Gastroesophageal sphincter (tissue), 4 donors: ENCODE measurements around the gene SMPX. TPM values are rescaled to one million over a fixed set of nuclear protein-coding genes. Genes with fewer than 3 reads are reported as not detected.

Source experiments
- ATAC-seq: fragments of 150-250 bp; one replicate; pipeline ENCODE4 v1.9.1; 2016; ENCODE audit warnings: mild to moderate bottlenecking, moderate library complexity
- H3K27ac ChIP-seq, 4 donors: fragments of 200-600 bp; sonication (generic) in 3 of 4; 1 replicate in 3 of 4; 2 replicates in 1 of 4; pipeline ENCODE4 v1.5.1; 2016 to 2019
- H3K27me3 ChIP-seq: fragments of 200-600 bp; sonication (generic); one replicate; pipeline ENCODE4 v1.5.1; 2019
- H3K36me3 ChIP-seq, 2 donors: fragments of 200-600 bp; sonication (generic); one replicate each; pipeline ENCODE4 v1.5.1; 2019; ENCODE audit warnings: control low read depth in 1 of 2
- H3K4me1 ChIP-seq, 3 donors: fragments of 200-600 bp; sonication (generic); 1 replicate in 2 of 3; 2 replicates in 1 of 3; pipeline ENCODE4 v1.5.1; 2016 to 2019; ENCODE audit warnings: control low read depth in 2 of 3
- H3K4me3 ChIP-seq, 2 donors: fragments of 200-600 bp; sonication (generic); one replicate each; pipeline ENCODE4 v1.5.1; 2019; ENCODE audit warnings: mild to moderate bottlenecking in 1 of 2, moderate library complexity in 1 of 2
- H3K9me3 ChIP-seq, 3 donors: fragments of 200-600 bp; sonication (generic); one replicate each; pipeline ENCODE4 v1.5.1; 2017 to 2019; ENCODE audit warnings: control low read depth in 2 of 3
- CTCF ChIP-seq, 4 experiments: fragments of 200-600 bp in 2 of 4; fragments of 450-650 bp in 2 of 4; sonication (generic) in 1 of 4; IDR thresholded peaks; one replicate each; pipeline ENCODE4 v1.5.1; 2017 to 2019; ENCODE audit warnings: antibody characterized with exemption in 4 of 4, mild to moderate bottlenecking in 2 of 4, moderate library complexity in 2 of 4
- EP300 ChIP-seq: sonication (generic); formaldehyde crosslinking; IDR thresholded peaks from one replicate; pipeline ENCODE4 v1.6.1; 2017; ENCODE audit warnings: antibody characterized with exemption, mild to moderate bottlenecking
- POLR2A ChIP-seq, 2 donors: fragments of 450-650 bp; IDR thresholded peaks; one replicate each; pipeline ENCODE4 v1.6.1; 2017; ENCODE audit warnings: antibody characterized with exemption in 2 of 2, mild to moderate bottlenecking in 2 of 2, moderate library complexity in 1 of 2
- POLR2AphosphoS5 ChIP-seq: sonication (generic); formaldehyde crosslinking; IDR thresholded peaks from one replicate; pipeline ENCODE4 v1.6.1; 2017; ENCODE audit warnings: antibody characterized with exemption
- WGBS, 2 donors: methylation state at CpG; one replicate each; pipeline ENCODE4 v1.1.5; 2018; ENCODE audit warnings: low coverage in 1 of 2; 5-methylcytosine and 5-hydroxymethylcytosine counted together
- total RNA-seq, 4 donors: library from RNA; depleted of rRNA; stranded (reverse); fragments of >200 nt; gene quantifications; one replicate each; pipeline ENCODE4 v1.1.0, GENCODE V29; 2016

Gene SMPX
- total RNA-seq, 4 donors from 2014 or later, result 14.8 to 32.5 (median 29.0) TPM

- Histone ChIP-seq H3K4me3 (no peak overlapping the region), H3K36me3 (no peaks in the 10 kb centered on the region), H3K9me3 (no peaks in the 10 kb centered on the region), H3K27ac (no peak overlapping the region), H3K27me3 (no peaks in the 10 kb centered on the region), H3K4me1 (peaks cover 0 to 15% (median 0%) of the 10 kb centered on the region in 3 donors)
- TF ChIP-seq EP300 (no peak), POLR2A (IDR thresholded peaks at IDR 0.05) (no peak), POLR2AphosphoS5 (no peak), CTCF (IDR thresholded peaks at IDR 0.05) (peak; percentile 20 to 54 (median 37))
- no peak for ATAC-seq
- 25 to 75% methylated on average over 1 to 4 of the region's 4 CpGs for WGBS, 2 donors
Observed at GRCh38 chrX:21745756-21746155, 12.2 kb downstream of the SMPX start.

GRCh38 chrX:21744721-21745120 is 13.2 kb downstream of the SMPX start:
- WGBS, 2 donors, result 57 to 88% methylated on average over 1 of the region's 1 CpG
- H3K4me3 ChIP-seq, result no peak overlapping the region
- H3K4me1 ChIP-seq, result peaks cover 0 to 22% (median 0%) of the 10 kb centered on the region in 3 donors
- TF ChIP-seq CTCF (IDR thresholded peaks at IDR 0.05) (no peak), POLR2A (IDR thresholded peaks at IDR 0.05) (no peak), POLR2AphosphoS5 (no peak), EP300 (no peak)
- no peak for ATAC-seq
- no peaks in the 10 kb centered on the region for H3K9me3 ChIP-seq
- H3K36me3 ChIP-seq, result no peaks in the 10 kb centered on the region
- H3K27ac ChIP-seq, result no peak overlapping the region
- no peaks in the 10 kb centered on the region for H3K27me3 ChIP-seq

GRCh38 chrX:21744060-21744459 is 13.9 kb downstream of the SMPX start:
- no peak for TF ChIP-seq POLR2A (IDR thresholded peaks at IDR 0.05)
- TF ChIP-seq CTCF (IDR thresholded peaks at IDR 0.05), result no peak
- TF ChIP-seq POLR2AphosphoS5, result no peak
- TF ChIP-seq EP300, result no peak
- Histone ChIP-seq H3K27ac (no peak overlapping the region), H3K36me3 (no peaks in the 10 kb centered on the region), H3K27me3 (no peaks in the 10 kb centered on the region), H3K4me1 (peaks cover 0 to 22% (median 0%) of the 10 kb centered on the region in 3 donors), H3K4me3 (no peak overlapping the region), H3K9me3 (no peaks in the 10 kb centered on the region)
- ATAC-seq, result no peak
- 80 to 86% methylated on average over 2 to 3 of the region's 3 CpGs for WGBS, 2 donors

GRCh38 chrX:21741869-21742701 is 15.8 kb downstream of the SMPX start:
- Histone ChIP-seq H3K27me3 (no peaks in the 10 kb centered on the region), H3K4me3 (no peak overlapping the region), H3K36me3 (no peaks in the 10 kb centered on the region), H3K4me1 (peaks cover 0 to 15% (median 0%) of the 10 kb centered on the region in 3 donors), H3K27ac (no peak overlapping the region), H3K9me3 (no peaks in the 10 kb centered on the region)
- TF ChIP-seq POLR2AphosphoS5 (no peak), CTCF (IDR thresholded peaks at IDR 0.05) (no peak), EP300 (no peak), POLR2A (IDR thresholded peaks at IDR 0.05) (no peak)
- no peak for ATAC-seq
- WGBS, 2 donors, result 45 to 56% methylated on average over 4 to 5 of the region's 6 CpGs

- no peak overlapping the region for H3K27ac ChIP-seq
- no peak for TF ChIP-seq POLR2AphosphoS5
- no peak for TF ChIP-seq POLR2A (IDR thresholded peaks at IDR 0.05)
- no peak for TF ChIP-seq CTCF (IDR thresholded peaks at IDR 0.05)
- no peak for TF ChIP-seq EP300
- no peaks in the 10 kb centered on the region for H3K27me3 ChIP-seq
- no peak overlapping the region for H3K4me3 ChIP-seq
- no peaks in the 10 kb centered on the region for H3K36me3 ChIP-seq
- no peaks in the 10 kb centered on the region for H3K9me3 ChIP-seq
- ATAC-seq, result no peak
- peaks cover 0 to 14% (median 0%) of the 10 kb centered on the region in 3 donors for H3K4me1 ChIP-seq
Observed at GRCh38 chrX:21741364-21741763, 16.6 kb downstream of the SMPX start.
